ENCODE measurements around the gene ACER2.
A peak's percentile ranks its signal among the peaks of the same experiment; 100 is the strongest.
"Not testable (repeated sequence)": the region's sequence is repeated elsewhere in the genome, so short reads cannot be mapped to it uniquely, and the experiment has no call there.

The ACER2 gene

DNA sequence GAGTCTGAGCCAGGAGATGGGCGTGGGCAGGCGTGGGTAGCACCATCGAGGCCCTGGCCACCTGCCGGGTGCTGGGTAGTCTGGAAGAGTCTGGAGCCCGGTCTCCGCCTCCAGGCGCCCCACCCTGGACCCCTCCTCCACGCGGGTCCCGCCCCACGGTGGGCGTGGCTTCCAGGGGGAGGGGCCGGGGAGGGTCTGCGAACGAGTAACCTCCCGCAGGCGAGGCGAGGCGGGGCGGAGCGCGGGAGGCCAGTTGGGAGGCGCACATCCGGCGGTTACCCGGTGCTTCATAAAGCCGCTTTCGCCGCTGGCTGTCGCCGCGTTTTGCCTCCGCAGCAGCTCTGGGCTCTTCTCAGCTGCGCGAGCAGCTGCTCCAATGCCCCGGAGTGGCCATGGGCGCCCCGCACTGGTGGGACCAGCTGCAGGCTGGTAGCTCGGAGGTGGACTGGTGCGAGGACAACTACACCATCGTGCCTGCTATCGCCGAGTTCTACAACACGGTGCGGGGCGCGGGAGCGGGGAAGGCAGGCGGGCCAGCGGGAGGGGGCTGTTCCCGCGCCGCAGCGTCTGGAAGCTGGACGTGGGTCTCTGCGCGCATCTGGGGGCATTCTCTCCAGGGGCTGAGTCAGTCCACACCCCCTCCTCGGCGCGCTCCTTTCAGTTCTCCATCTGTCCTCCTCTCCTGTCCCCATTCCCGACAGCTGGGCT lies at the start of gene ACER2:
TSS of gene ACER2 (plus strand) at position 317 of the 708 bp plus-strand sequence. CDS start at position 393, 76 bp downstream.
- in situ Hi-C loops (cut with MboI; ENCODE audit: low pct_unique_long_range_greater_than_20kb, low sequenced_read_pairs), result no loop called here
- DNase-seq, result peak; percentile 91

- no peak for DNase-seq
- in situ Hi-C loops (cut with MboI; ENCODE audit: low pct_unique_long_range_greater_than_20kb, low sequenced_read_pairs), result no loop called here
Measured at GRCh38 chr9:19369107-19369506, 39.7 kb upstream of the ACER2 start.

- DNase-seq, result peak; percentile 32
- in situ Hi-C loops (cut with MboI; ENCODE audit: low pct_unique_long_range_greater_than_20kb, low sequenced_read_pairs), result no loop called here
Measured at GRCh38 chr9:19371942-19372341, 36.9 kb upstream of the ACER2 start.

- no peak for DNase-seq
- in situ Hi-C loops (cut with MboI; ENCODE audit: low pct_unique_long_range_greater_than_20kb, low sequenced_read_pairs), result no loop called here
Measured at GRCh38 chr9:19372567-19372966, 36.2 kb upstream of the ACER2 start.

DNA sequence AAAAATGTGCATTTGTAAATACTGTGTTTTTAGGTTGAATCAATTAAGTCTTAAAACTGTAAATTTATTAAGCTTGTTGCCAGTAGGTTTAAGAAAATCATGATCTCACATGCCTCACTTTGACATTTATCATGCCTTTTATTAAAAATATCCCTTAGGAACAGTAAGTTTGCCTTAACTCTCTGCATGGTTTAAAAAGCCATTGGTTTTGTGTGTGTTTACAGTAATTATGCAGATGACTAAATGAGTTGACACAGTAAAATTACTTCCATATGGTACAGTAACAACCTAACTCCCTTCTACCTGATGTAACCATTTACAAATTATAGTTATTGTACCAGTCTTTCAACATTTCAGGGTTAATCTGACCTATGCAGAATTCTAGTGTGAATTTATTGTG lies 35.3 kb upstream of the ACER2 start:
- in situ Hi-C loops (cut with MboI; ENCODE audit: low pct_unique_long_range_greater_than_20kb, low sequenced_read_pairs), result no loop called here
- DNase-seq, result peak; percentile 28

- in situ Hi-C loops (cut with MboI; ENCODE audit: low pct_unique_long_range_greater_than_20kb, low sequenced_read_pairs), result no loop called here
- DNase-seq, result no peak
Measured at GRCh38 chr9:19375538-19375937, 33.3 kb upstream of the ACER2 start.

DNA sequence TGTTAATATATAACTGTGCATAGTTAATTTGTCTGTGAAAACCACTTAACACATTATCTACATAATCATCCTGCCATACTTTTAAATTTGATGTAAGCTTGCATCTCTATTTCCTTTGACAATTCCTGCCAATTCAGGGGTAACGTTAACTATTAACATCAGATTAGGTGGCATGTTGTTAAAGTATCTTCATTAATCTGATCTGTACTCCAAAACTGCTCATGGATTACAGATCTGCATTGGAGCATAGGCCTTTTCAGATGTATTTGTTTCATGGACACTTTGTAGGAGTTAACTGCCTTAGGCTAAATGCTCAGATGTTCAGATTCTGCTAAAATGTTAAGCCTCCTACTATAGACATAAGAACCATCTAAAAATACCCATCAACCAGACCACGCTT lies 31.9 kb upstream of the ACER2 start:
- DNase-seq, result no peak
- in situ Hi-C loops (cut with MboI; ENCODE audit: low pct_unique_long_range_greater_than_20kb, low sequenced_read_pairs), result no loop called here

DNA sequence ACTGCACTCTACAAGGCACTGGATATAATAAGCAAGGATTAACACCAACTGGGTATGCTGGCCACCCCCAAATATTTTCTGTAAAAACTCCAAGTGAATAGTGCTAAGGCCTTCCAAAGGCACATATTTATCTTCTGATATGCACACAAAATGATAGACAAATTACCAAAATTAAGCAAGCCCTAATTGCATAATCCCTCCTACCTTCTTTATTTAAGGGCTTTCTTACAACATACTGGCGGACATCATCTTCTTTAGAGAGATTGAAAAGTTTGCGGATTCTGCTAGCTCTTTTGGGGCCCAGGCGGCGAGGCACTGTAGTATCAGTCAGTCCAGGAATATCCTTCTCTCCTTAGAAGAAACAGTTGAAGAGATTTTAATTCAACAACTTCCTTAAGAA lies 30.6 kb upstream of the ACER2 start:
- DNase-seq, result no peak
- in situ Hi-C loops (cut with MboI; ENCODE audit: low pct_unique_long_range_greater_than_20kb, low sequenced_read_pairs), result no loop called here

GRCh38 chr9:19378647-19379046 lies 30.2 kb upstream of the ACER2 start:
- in situ Hi-C loops (cut with MboI; ENCODE audit: low pct_unique_long_range_greater_than_20kb, low sequenced_read_pairs), result no loop called here
- DNase-seq, result no peak

GRCh38 chr9:19379283-19379682 lies 29.5 kb upstream of the ACER2 start:
- in situ Hi-C loops (cut with MboI; ENCODE audit: low pct_unique_long_range_greater_than_20kb, low sequenced_read_pairs), result no loop called here
- DNase-seq, result no peak

- in situ Hi-C loops (cut with MboI; ENCODE audit: low pct_unique_long_range_greater_than_20kb, low sequenced_read_pairs), result no loop called here
- no peak for DNase-seq
Measured at GRCh38 chr9:19379697-19380046, 29.1 kb upstream of the ACER2 start.

- no peak for DNase-seq
- in situ Hi-C loops (cut with MboI; ENCODE audit: low pct_unique_long_range_greater_than_20kb, low sequenced_read_pairs), result no loop called here
Measured at GRCh38 chr9:19380826-19381075, 28.1 kb upstream of the ACER2 start.

DNA sequence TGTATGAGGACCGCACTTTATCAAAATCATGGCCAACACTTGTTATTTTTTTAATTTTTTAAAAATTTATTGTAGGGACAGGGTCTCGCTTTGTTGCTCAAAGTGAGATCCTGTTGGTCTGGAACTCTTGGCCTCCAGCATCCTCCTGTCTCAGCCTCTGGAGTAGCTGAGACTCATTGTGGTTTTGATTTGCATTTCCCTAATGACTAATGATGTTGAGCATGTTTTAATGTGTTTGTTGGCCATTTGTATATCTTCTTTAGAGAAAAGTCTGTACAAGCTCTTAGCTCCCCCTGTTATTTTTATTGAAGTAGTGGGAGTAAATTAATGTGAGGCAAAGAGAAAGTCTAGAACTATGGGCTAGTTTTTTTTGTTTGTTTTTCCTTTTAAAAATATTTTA lies 27.2 kb upstream of the ACER2 start:
- in situ Hi-C loops (cut with MboI; ENCODE audit: low pct_unique_long_range_greater_than_20kb, low sequenced_read_pairs), result no loop called here
- no peak for DNase-seq

GRCh38 chr9:19385212-19385611 lies 23.6 kb upstream of the ACER2 start:
- in situ Hi-C loops (cut with MboI; ENCODE audit: low pct_unique_long_range_greater_than_20kb, low sequenced_read_pairs); DNase-seq: not testable (repeated sequence)

GRCh38 chr9:19385786-19386501 lies 22.9 kb upstream of the ACER2 start:
- DNase-seq, result no peak
- in situ Hi-C loops (cut with MboI; ENCODE audit: low pct_unique_long_range_greater_than_20kb, low sequenced_read_pairs), result no loop called here

DNA sequence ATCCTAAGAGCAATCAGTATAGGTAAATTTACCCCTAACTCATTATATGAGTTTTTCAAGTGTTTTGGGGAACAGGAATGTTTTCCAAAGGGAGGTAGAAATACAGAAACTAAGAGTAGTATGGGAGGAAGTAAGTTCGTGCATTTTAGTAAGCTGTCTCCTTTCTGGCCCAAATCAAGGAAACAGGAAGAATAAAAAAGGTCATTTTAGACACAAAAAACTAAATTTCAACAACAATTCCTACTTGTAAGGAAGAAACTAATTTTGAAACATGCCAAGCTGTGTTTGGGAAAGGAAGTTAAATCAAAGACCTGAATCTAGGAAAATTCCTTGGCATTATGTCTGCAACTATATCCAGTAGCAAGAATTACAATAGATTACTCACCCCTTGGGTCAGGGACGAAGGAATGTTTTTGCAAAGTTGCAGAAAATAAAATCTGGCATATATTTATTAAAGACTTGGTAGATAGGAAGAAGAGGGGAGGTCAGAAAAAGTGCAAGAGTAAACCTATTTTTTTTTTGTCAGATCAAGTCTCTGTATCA lies 22.2 kb upstream of the ACER2 start:
- in situ Hi-C loops (cut with MboI; ENCODE audit: low pct_unique_long_range_greater_than_20kb, low sequenced_read_pairs), result no loop called here
- DNase-seq, result no peak

GRCh38 chr9:19387317-19387716 lies 21.5 kb upstream of the ACER2 start:
- in situ Hi-C loops (cut with MboI; ENCODE audit: low pct_unique_long_range_greater_than_20kb, low sequenced_read_pairs), result no loop called here
- DNase-seq, result no peak

DNA sequence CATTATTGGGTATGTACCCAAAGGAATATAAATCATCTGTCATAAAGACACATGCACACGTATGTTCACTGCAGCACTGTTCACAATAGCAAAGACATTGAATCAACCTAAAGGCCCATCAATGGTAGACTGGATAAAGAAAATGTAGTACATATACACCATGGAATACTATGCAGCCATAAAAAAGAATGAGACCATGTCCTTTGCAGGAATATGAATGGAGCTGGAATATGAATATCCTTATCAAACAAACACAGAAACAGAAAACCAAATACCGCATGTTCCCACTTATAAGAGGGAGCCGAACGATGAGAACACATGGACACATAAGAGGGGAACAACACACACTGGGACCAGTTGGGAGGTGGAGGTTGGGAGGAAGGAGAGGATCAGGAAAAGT lies 19.3 kb upstream of the ACER2 start:
- in situ Hi-C loops (cut with MboI; ENCODE audit: low pct_unique_long_range_greater_than_20kb, low sequenced_read_pairs); DNase-seq: not testable (repeated sequence)

DNA sequence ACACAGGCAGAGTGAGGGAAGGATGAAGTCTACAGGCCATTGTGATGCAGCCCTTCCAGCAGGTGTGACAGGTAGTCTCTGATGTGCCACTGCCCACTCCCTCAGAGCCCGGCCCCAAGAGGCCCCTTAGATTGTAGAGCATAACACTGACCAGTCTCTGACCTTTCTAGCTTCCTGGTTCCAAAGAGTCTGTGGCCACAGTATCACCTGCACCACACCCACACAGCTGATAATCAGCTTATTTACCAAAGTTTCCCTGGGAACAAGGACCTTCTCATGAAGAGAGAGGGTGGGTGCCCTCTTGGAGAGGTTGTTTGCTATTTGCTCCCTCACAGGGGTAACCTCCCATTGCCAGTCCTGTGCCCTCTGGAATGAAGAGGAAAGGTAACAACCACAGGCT lies 11.0 kb upstream of the ACER2 start:
- no peak for DNase-seq
- in situ Hi-C loops (cut with MboI; ENCODE audit: low pct_unique_long_range_greater_than_20kb, low sequenced_read_pairs), result no loop called here

DNA sequence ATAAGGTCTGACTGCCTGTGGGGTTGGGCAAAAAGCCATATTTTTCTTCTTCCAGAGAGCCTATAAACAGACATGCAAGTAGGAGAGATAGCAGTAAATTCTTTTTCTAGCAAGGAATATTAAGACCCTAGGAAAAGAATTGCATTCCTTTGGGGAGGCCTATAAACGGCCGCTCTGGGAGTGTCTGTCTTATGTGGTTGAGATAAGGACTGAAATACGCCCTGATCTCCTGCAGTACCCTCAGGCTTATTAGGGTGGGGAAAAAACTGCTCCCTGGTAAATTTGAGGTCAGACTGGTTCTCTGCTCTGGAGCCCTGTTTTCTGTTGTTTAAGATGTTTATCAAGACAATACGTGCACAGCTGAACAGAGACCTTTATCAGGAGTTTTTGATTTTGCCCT lies 5.6 kb upstream of the ACER2 start:
- DNase-seq; in situ Hi-C loops (cut with MboI; ENCODE audit: low pct_unique_long_range_greater_than_20kb, low sequenced_read_pairs): not testable (repeated sequence)

Measured in KBM-7 (cell line).